Stomach (tissue), 4 donors: ENCODE measurements around the gene PCDH15.

Experiments
- EP300 ChIP-seq: sonication (generic); formaldehyde crosslinking; IDR thresholded peaks from one replicate; pipeline ENCODE4 v1.6.1; 2017; ENCODE audit warnings: antibody characterized with exemption
- POLR2A ChIP-seq, 4 donors: fragments of 450-650 bp; IDR thresholded peaks; one replicate each; pipeline ENCODE4 v1.6.1; 2016; ENCODE audit warnings: antibody characterized with exemption in 4 of 4, control low read depth in 2 of 4, mild to moderate bottlenecking in 1 of 4, moderate library complexity in 1 of 4
- POLR2AphosphoS5 ChIP-seq, 3 donors: sonication (generic); formaldehyde crosslinking; IDR thresholded peaks; one replicate each; pipeline ENCODE4 v1.6.1; 2016; ENCODE audit warnings: antibody characterized with exemption in 3 of 3
- TF ChIP-seq, protein P1 (sequence below), 7 experiments: fragments of 450-650 bp in 4 of 7; fragments of 200-600 bp in 3 of 7; sonication (generic) in 3 of 7; IDR thresholded peaks; one replicate each; pipeline ENCODE4 v1.5.1; 2016 to 2019; ENCODE audit warnings: antibody characterized with exemption in 7 of 7, control low read depth in 2 of 7, mild to moderate bottlenecking in 1 of 7

DNA sequence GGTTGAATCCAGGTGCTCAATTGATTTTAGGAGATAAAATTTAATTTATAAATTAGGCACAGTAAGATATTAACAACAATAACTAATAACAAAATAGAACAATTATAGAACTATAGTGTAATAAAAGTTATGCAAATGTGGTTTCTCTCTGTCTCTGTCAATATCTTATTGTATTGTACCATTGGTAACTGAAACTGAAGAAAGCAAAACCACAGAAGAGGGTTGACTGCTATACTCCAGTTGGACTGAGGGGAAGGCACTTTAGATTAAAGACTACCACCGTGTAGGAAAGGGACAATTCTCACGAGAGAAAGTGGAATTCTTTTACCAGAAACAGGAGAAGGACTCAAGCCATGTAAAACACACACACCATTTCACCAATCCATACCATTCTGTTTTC is 967.1 kb downstream of the PCDH15 start:
- TF ChIP-seq POLR2A (IDR thresholded peaks at IDR 0.05), result no peak
- TF ChIP-seq, protein P1, sequence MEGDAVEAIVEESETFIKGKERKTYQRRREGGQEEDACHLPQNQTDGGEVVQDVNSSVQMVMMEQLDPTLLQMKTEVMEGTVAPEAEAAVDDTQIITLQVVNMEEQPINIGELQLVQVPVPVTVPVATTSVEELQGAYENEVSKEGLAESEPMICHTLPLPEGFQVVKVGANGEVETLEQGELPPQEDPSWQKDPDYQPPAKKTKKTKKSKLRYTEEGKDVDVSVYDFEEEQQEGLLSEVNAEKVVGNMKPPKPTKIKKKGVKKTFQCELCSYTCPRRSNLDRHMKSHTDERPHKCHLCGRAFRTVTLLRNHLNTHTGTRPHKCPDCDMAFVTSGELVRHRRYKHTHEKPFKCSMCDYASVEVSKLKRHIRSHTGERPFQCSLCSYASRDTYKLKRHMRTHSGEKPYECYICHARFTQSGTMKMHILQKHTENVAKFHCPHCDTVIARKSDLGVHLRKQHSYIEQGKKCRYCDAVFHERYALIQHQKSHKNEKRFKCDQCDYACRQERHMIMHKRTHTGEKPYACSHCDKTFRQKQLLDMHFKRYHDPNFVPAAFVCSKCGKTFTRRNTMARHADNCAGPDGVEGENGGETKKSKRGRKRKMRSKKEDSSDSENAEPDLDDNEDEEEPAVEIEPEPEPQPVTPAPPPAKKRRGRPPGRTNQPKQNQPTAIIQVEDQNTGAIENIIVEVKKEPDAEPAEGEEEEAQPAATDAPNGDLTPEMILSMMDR (IDR thresholded peaks at IDR 0.05), result no peak
- TF ChIP-seq POLR2AphosphoS5 (IDR thresholded peaks at IDR 0.05), result no peak
- no peak for TF ChIP-seq EP300
